HL-60 (cell line): Measurements from ENCODE around the gene SOX6.

Experiments used
- GABPA ChIP-seq: IDR thresholded peaks from 2 replicates; pipeline ENCODE4 v1.6.1; 2012; ENCODE audit warnings: low read depth
- POLR2AphosphoS5 ChIP-seq: IDR thresholded peaks from 2 replicates; pipeline ENCODE4 v1.6.1; 2012; ENCODE audit warnings: low read depth
- TF ChIP-seq, protein P1 (sequence below): IDR thresholded peaks from one replicate; pipeline ENCODE4 v1.5.1; 2011; ENCODE audit warnings: low read length, control low read depth, inconsistent platforms; ENCODE audit not compliant: insufficient read depth
- TF ChIP-seq, protein P2 (sequence below): IDR thresholded peaks from 2 replicates; pipeline ENCODE4 v1.6.1; 2012; ENCODE audit warnings: low read depth; ENCODE audit not compliant: insufficient replicate concordance

DNA sequence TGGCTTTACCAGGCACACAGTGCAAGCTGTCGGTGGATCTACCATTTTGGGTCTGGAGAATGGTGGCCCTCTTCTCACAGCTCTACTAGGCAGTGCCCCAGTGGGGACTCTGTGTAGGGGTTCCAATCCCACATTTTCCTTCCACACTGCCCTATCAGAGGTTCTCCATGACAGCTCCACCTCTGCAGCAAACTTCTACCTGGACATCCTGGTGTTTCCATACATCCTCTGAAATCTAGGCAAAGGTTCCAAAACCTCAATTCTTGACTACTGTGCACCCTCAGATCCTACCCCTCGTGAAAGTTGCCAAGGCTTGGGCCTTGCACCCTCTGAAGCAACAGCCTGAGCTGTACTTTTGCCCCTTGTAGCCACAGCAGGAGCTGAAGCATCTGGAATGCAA, 108.1 kb downstream of the SOX6 start:
- TF ChIP-seq, protein P1, sequence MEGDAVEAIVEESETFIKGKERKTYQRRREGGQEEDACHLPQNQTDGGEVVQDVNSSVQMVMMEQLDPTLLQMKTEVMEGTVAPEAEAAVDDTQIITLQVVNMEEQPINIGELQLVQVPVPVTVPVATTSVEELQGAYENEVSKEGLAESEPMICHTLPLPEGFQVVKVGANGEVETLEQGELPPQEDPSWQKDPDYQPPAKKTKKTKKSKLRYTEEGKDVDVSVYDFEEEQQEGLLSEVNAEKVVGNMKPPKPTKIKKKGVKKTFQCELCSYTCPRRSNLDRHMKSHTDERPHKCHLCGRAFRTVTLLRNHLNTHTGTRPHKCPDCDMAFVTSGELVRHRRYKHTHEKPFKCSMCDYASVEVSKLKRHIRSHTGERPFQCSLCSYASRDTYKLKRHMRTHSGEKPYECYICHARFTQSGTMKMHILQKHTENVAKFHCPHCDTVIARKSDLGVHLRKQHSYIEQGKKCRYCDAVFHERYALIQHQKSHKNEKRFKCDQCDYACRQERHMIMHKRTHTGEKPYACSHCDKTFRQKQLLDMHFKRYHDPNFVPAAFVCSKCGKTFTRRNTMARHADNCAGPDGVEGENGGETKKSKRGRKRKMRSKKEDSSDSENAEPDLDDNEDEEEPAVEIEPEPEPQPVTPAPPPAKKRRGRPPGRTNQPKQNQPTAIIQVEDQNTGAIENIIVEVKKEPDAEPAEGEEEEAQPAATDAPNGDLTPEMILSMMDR, result no peak
- TF ChIP-seq, protein P2, sequence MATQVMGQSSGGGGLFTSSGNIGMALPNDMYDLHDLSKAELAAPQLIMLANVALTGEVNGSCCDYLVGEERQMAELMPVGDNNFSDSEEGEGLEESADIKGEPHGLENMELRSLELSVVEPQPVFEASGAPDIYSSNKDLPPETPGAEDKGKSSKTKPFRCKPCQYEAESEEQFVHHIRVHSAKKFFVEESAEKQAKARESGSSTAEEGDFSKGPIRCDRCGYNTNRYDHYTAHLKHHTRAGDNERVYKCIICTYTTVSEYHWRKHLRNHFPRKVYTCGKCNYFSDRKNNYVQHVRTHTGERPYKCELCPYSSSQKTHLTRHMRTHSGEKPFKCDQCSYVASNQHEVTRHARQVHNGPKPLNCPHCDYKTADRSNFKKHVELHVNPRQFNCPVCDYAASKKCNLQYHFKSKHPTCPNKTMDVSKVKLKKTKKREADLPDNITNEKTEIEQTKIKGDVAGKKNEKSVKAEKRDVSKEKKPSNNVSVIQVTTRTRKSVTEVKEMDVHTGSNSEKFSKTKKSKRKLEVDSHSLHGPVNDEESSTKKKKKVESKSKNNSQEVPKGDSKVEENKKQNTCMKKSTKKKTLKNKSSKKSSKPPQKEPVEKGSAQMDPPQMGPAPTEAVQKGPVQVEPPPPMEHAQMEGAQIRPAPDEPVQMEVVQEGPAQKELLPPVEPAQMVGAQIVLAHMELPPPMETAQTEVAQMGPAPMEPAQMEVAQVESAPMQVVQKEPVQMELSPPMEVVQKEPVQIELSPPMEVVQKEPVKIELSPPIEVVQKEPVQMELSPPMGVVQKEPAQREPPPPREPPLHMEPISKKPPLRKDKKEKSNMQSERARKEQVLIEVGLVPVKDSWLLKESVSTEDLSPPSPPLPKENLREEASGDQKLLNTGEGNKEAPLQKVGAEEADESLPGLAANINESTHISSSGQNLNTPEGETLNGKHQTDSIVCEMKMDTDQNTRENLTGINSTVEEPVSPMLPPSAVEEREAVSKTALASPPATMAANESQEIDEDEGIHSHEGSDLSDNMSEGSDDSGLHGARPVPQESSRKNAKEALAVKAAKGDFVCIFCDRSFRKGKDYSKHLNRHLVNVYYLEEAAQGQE, result no peak
- TF ChIP-seq POLR2AphosphoS5 (no peak), GABPA (no peak)
